NOMO-1 treated with DMSO at 0.1 percent for 48 hours (cell line): ENCODE results near the gene FAM200C.

ENCODE experiments used
- DNase-seq: peaks from one replicate; lab custom pipeline; 2025; ENCODE audit not compliant: unreplicated experiment; lab: John Stamatoyannopoulos, UW

The FAM200C gene

DNA sequence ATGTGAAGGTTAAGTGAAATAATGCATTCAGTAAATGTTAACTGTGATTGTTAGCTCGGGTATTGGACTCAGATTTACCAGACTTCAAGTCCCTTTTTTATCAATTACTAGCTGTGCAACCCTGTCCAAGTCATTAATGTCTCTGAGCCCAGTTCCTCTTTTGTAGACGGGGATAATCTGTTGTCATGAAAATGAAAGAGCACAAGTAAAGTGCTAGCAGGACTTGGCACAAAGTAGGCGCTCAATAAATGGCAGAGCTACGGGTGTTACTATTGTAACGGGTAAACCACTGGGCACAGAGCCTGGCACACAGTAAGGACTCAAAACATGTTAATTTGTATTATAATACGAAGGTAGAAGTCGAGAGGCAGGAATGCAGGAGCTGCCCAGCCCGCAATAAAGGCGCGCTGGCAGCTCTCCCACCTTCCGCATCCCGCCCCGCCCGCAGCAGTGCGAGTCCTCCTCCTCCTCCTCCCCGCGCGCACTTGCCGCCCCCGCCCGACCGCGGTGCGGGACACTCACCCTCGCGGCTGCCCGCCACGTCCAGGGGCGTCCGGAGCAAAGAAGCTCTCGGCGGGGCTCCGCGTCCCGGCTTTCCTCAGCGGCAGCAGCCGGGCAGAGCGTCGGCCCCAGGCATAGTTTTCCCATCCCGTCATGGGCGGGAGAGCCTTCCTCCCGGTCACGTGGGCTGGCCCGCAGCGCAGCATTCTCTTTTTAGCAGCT, 29.7 kb downstream of the FAM200C start, which contains the start of gene C1QTNF2:
TSS of gene C1QTNF2 (minus strand) at position 637 of the 723 bp plus-strand sequence. CDS start 15,615 bp downstream, outside the sequence.
- peak; percentile 23 for DNase-seq

DNA sequence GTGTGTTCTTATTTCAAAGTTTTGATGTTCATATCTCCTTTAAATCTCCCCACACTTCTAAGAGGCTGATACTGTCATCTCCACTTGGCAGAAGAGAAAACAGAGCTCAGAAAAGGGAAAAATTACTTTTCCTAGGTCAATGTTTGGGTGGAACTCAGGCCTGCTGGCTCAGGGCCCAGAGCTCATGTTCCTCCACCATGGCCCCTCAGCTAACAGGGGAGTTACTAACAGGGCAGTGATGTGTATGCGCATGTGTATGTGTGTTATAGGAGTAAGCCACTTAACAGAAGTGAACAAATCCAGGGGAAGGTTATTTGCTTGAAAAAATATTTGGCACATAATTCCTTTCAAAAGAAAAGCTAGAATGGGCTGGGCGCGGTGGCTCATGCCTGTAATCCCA, 32.0 kb downstream of the FAM200C start:
- DNase-seq: no peak

- no peak for DNase-seq
These were observed 32.6 kb downstream of the FAM200C start for GRCh38 chr5:160367261-160367660.

- DNase-seq: no peak
These were observed 33.6 kb downstream of the FAM200C start for GRCh38 chr5:160366230-160366629.

DNA sequence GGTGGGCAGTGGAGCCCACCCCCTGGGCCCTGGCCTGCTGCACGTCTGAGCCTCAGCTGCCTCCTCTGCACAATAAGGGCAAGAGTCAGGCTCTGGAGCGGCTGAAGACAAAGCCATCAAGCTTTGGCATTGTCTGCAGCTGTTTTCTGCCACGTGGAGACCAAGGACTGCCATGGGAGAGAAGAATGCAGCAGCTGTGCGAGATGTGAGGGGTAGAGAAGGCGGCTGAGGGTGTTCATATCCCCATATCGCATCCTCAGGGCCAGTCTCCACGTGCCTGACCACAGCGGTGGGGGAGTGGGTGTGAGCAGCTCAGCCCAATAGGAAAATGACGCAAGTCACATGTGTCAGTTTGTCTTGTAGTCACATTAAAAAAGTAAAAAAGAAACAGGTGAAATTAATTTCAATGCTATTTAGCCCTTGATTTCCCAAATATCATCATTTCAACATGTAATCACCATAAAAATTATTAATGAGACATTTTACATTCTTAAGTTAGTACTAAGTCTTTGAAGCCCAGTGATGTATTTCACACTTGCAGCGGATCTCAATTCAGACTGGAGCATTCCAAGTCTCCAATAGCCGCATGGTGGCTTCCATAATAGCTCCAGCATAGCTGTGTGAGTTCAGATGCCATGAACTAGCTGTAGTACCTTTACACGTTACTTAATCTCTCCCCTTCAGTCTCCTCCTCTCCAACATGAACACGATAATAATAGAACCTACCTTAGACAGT, 36.0 kb downstream of the FAM200C start:
- no peak for DNase-seq

DNA sequence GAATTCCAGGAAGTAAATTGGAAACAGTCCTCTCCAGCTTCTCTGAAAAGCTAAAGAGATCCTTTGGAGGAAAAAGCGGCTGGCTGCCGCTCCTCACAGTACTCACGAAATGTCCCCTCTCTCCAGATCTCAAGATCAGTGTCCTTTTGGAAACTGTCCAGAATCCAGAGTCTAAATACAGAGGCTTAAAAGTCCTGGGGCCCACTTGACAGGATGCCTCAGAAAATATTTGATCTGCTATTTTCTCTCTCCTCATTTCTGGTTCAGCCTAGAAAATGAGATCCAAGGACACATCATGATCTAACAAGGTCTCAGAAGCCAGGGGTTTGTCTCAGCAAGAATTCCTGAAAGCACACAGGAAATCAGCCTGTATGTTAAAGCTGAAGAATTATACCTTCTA, 36.6 kb downstream of the FAM200C start:
- DNase-seq: no peak

DNA sequence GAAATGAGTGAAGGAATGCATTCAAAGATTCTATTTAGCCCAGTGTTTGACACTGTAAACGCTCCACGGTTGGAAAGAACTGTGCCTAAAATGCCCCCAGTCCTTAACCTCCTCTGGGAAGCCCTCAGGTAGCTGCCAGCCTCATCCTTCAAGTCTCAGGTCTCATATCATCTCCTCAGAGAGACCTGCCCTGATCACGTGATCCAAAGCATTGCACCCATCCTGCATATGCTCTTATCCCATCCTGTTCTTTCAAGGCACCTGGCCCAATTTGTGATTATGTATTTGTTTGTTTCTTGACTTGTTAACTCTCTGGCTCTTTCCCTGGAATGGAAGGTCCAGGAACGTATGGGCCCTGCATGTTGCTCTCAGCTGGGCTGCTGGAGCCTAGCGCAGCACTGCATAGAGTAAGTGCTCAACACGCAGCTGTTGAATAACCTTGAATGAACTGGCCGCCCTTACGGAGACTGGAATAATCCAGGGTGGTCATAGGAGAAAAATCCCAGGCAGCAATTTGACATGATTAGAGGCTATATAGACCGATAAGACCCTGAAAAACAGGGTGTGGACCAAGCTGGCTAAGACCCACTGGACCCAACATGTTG, 38.1 kb downstream of the FAM200C start:
- DNase-seq: no peak

DNA sequence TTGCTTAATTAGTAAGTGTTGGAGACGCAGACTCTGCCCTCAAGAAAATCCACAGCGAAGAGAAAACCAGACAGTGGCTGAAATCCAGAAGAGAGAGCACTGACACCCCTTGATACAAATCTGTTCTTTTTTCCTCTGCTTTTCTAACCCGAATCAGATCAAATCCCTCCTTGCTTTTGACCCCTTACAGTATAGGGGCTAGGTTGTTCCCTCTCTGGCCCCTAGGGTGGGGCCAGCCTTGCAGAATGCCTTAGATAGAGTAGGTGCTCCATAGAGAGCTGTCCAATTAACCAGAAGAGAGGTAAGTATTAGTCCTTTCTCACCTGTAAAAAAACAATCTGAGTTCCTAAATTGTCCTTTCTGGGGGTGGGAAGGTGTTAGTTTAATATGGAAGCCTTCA, 39.5 kb downstream of the FAM200C start:
- no peak for DNase-seq

DNA sequence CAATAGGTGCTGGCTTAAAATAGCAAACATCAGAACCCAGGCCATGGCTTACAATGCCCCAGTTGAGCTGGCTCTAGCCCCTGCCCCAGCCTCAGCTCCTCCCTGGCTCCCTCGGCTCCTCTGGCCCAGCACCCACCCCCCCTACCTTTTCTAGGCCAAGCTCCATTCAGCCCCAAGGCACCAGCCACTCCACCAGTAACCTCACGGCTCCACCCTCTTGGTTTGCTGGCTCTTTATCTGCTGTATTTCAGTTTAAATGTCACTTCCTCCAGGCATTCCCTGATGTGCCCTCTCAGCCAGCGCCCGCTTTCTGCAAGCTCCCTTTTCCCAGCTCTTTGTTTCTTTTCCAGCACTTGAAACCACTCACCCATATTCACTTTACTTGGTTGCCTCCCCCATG, 40.0 kb downstream of the FAM200C start:
- no peak for DNase-seq

- DNase-seq: no peak
These were observed 40.6 kb downstream of the FAM200C start for GRCh38 chr5:160359242-160359641.

GRCh38 chr5:160357861-160358411, 41.9 kb downstream of the FAM200C start:
- DNase-seq: no peak

GRCh38 chr5:160357394-160357793, 42.5 kb downstream of the FAM200C start:
- no peak for DNase-seq

DNA sequence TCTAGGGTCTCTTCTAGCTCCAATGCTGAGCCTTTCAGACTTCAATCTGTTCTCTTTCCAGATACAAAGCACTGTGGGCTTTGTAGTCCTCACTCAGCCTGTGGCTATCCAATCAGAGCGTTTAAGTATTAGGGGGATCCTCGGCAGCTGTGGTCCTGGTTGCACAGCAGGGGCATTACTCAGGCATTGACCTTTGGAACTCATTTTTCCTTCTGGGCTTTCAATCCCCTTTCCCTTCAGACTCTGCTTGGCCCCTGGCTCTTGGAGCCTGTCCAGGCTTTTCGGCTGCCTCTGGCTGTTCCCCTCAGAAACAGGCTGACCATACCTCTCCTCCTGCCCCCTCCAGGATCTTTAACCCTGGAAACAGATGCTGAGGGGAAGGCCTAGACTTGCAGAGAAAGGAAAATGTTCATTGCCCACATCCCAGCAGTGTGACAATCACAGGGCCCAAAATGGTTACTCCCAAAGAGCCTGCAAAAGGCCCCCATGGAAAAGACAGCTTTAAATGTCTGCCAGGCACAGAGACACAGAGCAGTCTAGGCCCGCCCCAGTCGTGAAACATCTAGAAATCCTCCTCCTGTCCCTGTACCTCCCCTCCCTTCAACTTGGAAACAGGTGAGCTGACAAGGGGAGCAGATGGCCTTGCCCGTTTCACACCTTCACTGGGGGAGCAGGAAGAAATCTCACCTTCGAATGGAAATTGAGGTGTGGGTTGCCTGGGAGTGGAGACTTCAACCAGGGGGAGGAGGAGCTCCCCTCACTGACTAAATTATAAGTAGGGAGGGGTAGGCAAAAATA, 43.1 kb downstream of the FAM200C start:
- DNase-seq: no peak

- no peak for DNase-seq
These were observed 45.2 kb downstream of the FAM200C start for GRCh38 chr5:160354666-160355065.

- DNase-seq: no peak
These were observed 46.5 kb downstream of the FAM200C start for GRCh38 chr5:160353379-160353778.

DNA sequence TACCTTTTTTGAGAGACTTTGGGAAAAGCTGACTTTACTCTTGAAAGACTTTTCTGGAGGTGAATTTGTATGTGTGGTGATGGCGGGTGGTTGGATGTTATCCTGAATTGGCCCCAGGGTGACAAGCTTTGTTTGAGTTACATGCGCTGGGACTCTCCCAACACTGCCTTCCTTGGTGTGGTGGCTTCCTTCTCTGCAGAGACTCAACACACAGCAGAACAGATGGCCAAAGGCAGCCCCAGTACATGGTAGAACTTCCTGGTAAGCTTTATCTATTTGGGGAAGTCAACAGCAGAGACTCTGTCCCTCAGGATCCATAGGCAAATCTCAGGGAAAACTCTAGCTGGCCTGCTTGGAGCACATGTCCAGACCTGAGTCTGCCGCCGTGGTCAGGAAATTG, 47.5 kb downstream of the FAM200C start:
- no peak for DNase-seq

DNA sequence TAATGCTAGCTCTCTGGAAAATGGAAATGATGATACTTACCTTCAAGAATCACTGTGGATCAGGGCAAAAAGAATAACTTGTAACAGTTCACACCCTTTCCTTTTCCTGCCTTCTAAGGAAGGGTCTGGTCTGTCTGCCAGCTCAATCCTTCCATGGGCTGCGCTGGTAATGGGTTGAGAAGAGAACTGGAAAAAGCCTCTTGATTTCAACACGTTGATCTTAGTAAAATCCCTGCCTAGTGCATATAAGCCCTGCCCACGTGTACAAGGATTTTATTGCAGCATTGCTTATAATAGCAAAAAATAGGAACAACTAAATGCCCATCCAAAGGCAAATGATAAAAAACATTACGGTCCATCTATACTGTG, 49.9 kb downstream of the FAM200C start:
- DNase-seq: no peak

DNA sequence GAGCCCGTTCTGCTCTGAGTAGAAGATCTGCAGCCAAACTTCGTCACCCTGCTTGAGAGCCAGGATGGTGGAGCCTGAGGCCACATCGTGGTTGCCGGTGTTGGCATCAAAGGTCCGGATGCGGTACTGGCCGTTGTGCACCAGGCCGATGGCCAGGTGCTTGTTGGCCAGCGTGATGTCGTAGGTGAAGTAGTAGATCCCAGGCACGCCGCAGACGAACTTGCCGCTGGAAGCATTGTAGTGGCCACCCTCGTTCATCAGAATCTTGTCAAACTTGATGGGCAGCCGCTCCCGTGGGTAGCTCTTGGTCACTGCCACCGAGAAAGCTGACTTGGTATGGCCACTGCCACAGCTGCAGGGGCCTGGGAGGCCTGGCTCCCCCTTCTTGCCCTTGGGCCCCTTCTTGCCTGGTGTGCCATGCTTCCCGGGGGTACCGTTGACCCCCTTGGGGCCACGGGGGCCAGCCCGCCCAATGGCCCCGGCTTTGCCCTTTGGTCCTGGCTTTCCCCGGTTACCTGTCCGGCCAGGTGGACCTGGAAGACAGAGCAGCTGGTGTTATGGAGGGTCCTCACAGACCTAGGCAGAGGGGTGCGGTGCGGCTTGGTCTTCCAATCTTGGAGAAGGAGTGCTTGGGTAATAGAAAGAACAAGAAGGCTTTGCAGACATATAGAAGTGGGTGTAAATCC, 50.5 kb downstream of the FAM200C start:
- DNase-seq: no peak

DNA sequence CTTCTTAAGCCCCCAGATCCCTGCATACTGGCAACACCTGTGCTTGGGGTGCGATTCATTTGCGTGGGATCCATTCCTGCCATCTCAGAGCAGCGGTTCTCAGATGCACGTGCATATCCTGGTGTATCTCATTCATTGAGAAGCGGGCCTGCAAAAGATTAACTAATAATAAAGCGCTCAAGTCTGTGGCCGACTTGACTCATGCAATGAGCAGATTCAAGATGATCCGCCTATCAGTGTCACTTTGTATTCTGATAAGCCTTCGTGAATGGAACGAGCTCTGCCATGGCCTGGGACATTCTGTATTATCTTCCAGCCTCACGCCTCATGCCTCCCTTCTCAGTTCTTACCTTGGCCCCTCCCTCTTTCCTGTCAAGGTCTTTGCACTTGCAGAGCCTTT, 51.8 kb downstream of the FAM200C start:
- DNase-seq: no peak

DNA sequence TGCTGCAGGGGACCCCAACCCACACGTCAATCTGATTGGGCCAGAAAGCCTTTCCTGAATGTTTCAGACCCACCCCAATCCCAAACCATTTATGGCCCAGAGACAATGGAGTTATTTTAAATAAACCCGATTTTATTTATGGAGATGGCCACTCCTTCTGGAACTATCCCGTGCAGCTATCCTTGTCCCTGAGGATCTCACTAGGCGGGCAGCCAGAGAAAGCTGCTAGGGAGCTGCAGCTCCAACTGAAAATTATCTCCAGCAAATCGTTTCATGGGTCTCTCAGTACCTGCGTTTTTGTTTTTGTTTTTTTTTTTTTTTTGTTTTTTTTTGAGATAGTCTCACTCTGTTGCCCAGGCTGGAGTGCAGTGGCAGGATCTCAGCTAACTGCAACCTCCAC, 52.4 kb downstream of the FAM200C start:
- no peak for DNase-seq
